Measurements from ENCODE around the gene KLHDC1. TPM values are rescaled to one million over a fixed set of nuclear protein-coding genes. Genes with fewer than 3 reads are reported as not detected.

KLHDC1 gene
- total RNA-seq, 1 donor from 2014 or later: 0.99 TPM

GRCh38 chr14:49796025-49796424 lies 103.1 kb downstream of the KLHDC1 start:
- Histone ChIP-seq H3K9me3 (ENCODE audit: low read depth) (no peaks in the 10 kb centered on the region), H3K27me3 (no peaks in the 10 kb centered on the region), H3K4me1 (no peaks in the 10 kb centered on the region), H2AFZ (replicated peaks) (no peak overlapping the region), H3K27ac (no peak overlapping the region), H3F3A (ENCODE audit: low read depth) (peaks cover 4% of the 10 kb centered on the region), H3K4me3 (no peak overlapping the region), H4K20me1 (ENCODE audit: low read depth) (no peaks in the 10 kb centered on the region), H3K36me3 (peaks cover 33% of the 10 kb centered on the region), H3K4me2 (no peak overlapping the region), H3K79me2 (ENCODE audit: low read depth) (no peaks in the 10 kb centered on the region), H3K9ac (no peak overlapping the region)
- DNase-seq (ENCODE audit: low spot score): no peak
- Mint-ChIP-seq H3K9me3 (no peaks in the 10 kb centered on the region), H3K36me3 (peaks cover 39% of the 10 kb centered on the region), H3K4me1 (no peaks in the 10 kb centered on the region), H3K4me3 (no peak overlapping the region), H3K27me3 (ENCODE audit: insufficient read depth, low read depth) (no peaks in the 10 kb centered on the region), H3K27ac (no peak overlapping the region)
- no peak for TF ChIP-seq EZH2phosphoT487 (IDR thresholded peaks at IDR 0.05)
- no peak for TF ChIP-seq EZH2 (IDR thresholded peaks at IDR 0.05)
- no peak for TF ChIP-seq CTCF (IDR thresholded peaks at IDR 0.05)

Small RNAs within 50 kb of the gene (small RNA-seq; reads per million reads assigned to genes)
- gene RNU6ATAC30P: not detected

Other genes starting within 250 kb of the KLHDC1 start
- 5,636 and 6,941 TPM in 2 replicates for gene RPS29, start 106.7 kb upstream of the KLHDC1 start, total RNA-seq (ENCODE audit: low replicate concordance)
- 25.1 and 35.2 TPM in 2 replicates for gene LRR1, start 94.2 kb upstream of the KLHDC1 start, total RNA-seq (ENCODE audit: low replicate concordance)
- gene RPL36AL, start 72.5 kb upstream of the KLHDC1 start, total RNA-seq (ENCODE audit: low replicate concordance): 130 and 170 TPM in 2 replicates
- 30.3 and 31.7 TPM in 2 replicates for gene MGAT2, start 72.3 kb upstream of the KLHDC1 start, total RNA-seq (ENCODE audit: low replicate concordance)
- gene DNAAF2, start 57.9 kb upstream of the KLHDC1 start, total RNA-seq (ENCODE audit: low replicate concordance): 29.0 and 35.1 TPM in 2 replicates
- gene POLE2, start 4.9 kb upstream of the KLHDC1 start, total RNA-seq (ENCODE audit: low replicate concordance): 55.2 and 66.9 TPM in 2 replicates
- gene KLHDC2, start 75.0 kb downstream of the KLHDC1 start, total RNA-seq (ENCODE audit: low replicate concordance): 68.2 and 73.9 TPM in 2 replicates
- gene NEMF, start 159.7 kb downstream of the KLHDC1 start, total RNA-seq (ENCODE audit: low replicate concordance): 60.5 and 83.0 TPM in 2 replicates
- gene ARF6, start 200.0 kb downstream of the KLHDC1 start, total RNA-seq (ENCODE audit: low replicate concordance): 41.6 and 48.7 TPM in 2 replicates